Nephron (organoid): ENCODE measurements around the gene KLK11.

Experiments
- H3K27ac Mint-ChIP-seq, 3 experiments: 2 replicates each; pipeline ENCODE4 v1.8.0; 2020; ENCODE audit warnings: mixed read lengths in 3 of 3, mild to moderate bottlenecking in 2 of 3, moderate library complexity in 1 of 3
- H3K27me3 Mint-ChIP-seq: 2 replicates; pipeline ENCODE4 v1.8.0; 2021; ENCODE audit warnings: low read depth, mild to moderate bottlenecking, moderate library complexity, mixed read lengths
- H3K36me3 Mint-ChIP-seq: 2 replicates; pipeline ENCODE4 v1.8.0; 2020; ENCODE audit warnings: low read depth, mixed read lengths
- H3K4me1 Mint-ChIP-seq: 2 replicates; pipeline ENCODE4 v1.8.0; 2020; ENCODE audit warnings: mixed read lengths
- H3K4me3 Mint-ChIP-seq, 3 experiments: 2 replicates each; pipeline ENCODE4 v1.8.0; 2020; ENCODE audit warnings: mild to moderate bottlenecking in 3 of 3, mixed read lengths in 3 of 3, moderate library complexity in 2 of 3
- H3K9me3 Mint-ChIP-seq: 2 replicates; pipeline ENCODE4 v1.8.0; 2020; ENCODE audit warnings: mixed read lengths
- TF ChIP-seq, protein P1 (sequence below), 3 experiments: fragments of 200-600 bp; sonication (generic); IDR thresholded peaks; one replicate each; pipeline ENCODE4 v1.5.0; 2021; ENCODE audit warnings: antibody characterized with exemption in 3 of 3; ENCODE audit not compliant: unreplicated experiment in 3 of 3

The KLK11 gene

GRCh38 chr19:50972795-50973376 is 53.5 kb downstream of the KLK11 start:
- Mint-ChIP-seq H3K27ac (peak overlapping the region in 2 of 3 experiments; percentile 1 to 30), H3K9me3 (no peaks in the 10 kb centered on the region), H3K4me3 (no peak overlapping the region), H3K27me3 (peaks cover 18% of the 10 kb centered on the region), H3K36me3 (no peaks in the 10 kb centered on the region), H3K4me1 (peaks cover 5% of the 10 kb centered on the region)
- TF ChIP-seq, protein P1, sequence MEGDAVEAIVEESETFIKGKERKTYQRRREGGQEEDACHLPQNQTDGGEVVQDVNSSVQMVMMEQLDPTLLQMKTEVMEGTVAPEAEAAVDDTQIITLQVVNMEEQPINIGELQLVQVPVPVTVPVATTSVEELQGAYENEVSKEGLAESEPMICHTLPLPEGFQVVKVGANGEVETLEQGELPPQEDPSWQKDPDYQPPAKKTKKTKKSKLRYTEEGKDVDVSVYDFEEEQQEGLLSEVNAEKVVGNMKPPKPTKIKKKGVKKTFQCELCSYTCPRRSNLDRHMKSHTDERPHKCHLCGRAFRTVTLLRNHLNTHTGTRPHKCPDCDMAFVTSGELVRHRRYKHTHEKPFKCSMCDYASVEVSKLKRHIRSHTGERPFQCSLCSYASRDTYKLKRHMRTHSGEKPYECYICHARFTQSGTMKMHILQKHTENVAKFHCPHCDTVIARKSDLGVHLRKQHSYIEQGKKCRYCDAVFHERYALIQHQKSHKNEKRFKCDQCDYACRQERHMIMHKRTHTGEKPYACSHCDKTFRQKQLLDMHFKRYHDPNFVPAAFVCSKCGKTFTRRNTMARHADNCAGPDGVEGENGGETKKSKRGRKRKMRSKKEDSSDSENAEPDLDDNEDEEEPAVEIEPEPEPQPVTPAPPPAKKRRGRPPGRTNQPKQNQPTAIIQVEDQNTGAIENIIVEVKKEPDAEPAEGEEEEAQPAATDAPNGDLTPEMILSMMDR (IDR thresholded peaks at IDR 0.05; ENCODE audit: unreplicated experiment in 3 of 3): no peak
